ENCODE measurements around the gene HAPSTR1.

- TF ChIP-seq CTCF (IDR thresholded peaks at IDR 0.05; ENCODE audit: insufficient read depth, low read length) = no peak
- no peak for TF ChIP-seq POLR2AphosphoS5 (IDR thresholded peaks at IDR 0.05; ENCODE audit: low read depth)
- TF ChIP-seq REST (IDR thresholded peaks at IDR 0.05; ENCODE audit: insufficient replicate concordance, low read depth) = no peak
- TF ChIP-seq SPI1 (IDR thresholded peaks at IDR 0.05; ENCODE audit: borderline replicate concordance, low read depth) = no peak
- no peak for TF ChIP-seq GABPA (IDR thresholded peaks at IDR 0.05; ENCODE audit: low read depth)
Observed at GRCh38 chr16:9082422-9082821, 9.0 kb upstream of the HAPSTR1 start.

All from HL-60 (cell line).